GM23338 (cell line): ENCODE measurements around the gene LSM11. TPM values are rescaled to one million over a fixed set of nuclear protein-coding genes. Genes with fewer than 3 reads are reported as not detected.

Source experiments
- ATAC-seq: fragments of 200-7000 bp; cut with Tn5 transposase; 3 replicates; pipeline ENCODE4 v1.9.1; 2020
- DNase-seq: peaks from one replicate; pipeline ENCODE4 v3.0.0-alpha.2; 2015; ENCODE audit warnings: low spot score
- H2AFZ ChIP-seq: fragments of 200-600 bp; sonication (generic); 2 replicates; pipeline ENCODE4 v1.8.0; 2016; ENCODE audit warnings: antibody characterized with exemption, mild to moderate bottlenecking, moderate library complexity
- H3F3A ChIP-seq: fragments of 200-600 bp; sonication (generic); replicated peaks from 2 replicates; pipeline ENCODE4 v1.8.0; 2017; ENCODE audit warnings: antibody characterized with exemption, mixed run types, low read depth
- H3K27ac ChIP-seq: fragments of 200-600 bp; sonication (generic); 2 replicates; pipeline ENCODE4 v1.6.1; 2016; ENCODE audit warnings: low read depth
- H3K27me3 ChIP-seq: fragments of 200-600 bp; sonication (generic); 2 replicates; pipeline ENCODE4 v1.8.0; 2016; ENCODE audit warnings: mild to moderate bottlenecking, mixed run types, moderate library complexity; ENCODE audit not compliant: insufficient read depth
- H3K36me3 ChIP-seq: fragments of 200-600 bp; sonication (generic); 2 replicates; pipeline ENCODE4 v1.8.0; 2016; ENCODE audit warnings: mild to moderate bottlenecking; ENCODE audit not compliant: insufficient read depth
- H3K4me1 ChIP-seq: fragments of 200-600 bp; sonication (generic); 2 replicates; pipeline ENCODE4 v1.8.0; 2016; ENCODE audit warnings: mild to moderate bottlenecking, moderate library complexity; ENCODE audit not compliant: insufficient read depth
- H3K4me2 ChIP-seq: fragments of 200-600 bp; sonication (generic); 2 replicates; pipeline ENCODE4 v1.7.1; 2017; ENCODE audit warnings: mixed run types
- H3K4me3 ChIP-seq: fragments of 200-600 bp; sonication (generic); 2 replicates; pipeline ENCODE4 v1.6.1; 2016; ENCODE audit warnings: mixed run types
- H3K79me2 ChIP-seq: fragments of 200-600 bp; sonication (generic); replicated peaks from 2 replicates; pipeline ENCODE4 v1.8.0; 2017; ENCODE audit warnings: mild to moderate bottlenecking; ENCODE audit not compliant: insufficient read depth
- H3K9me2 ChIP-seq: fragments of 200-600 bp; sonication (generic); 2 replicates; pipeline ENCODE4 v1.8.0; 2017; ENCODE audit not compliant: insufficient read depth
- H4K20me1 ChIP-seq: fragments of 200-600 bp; sonication (generic); replicated peaks from 2 replicates; pipeline ENCODE4 v1.8.0; 2017; ENCODE audit warnings: mild to moderate bottlenecking; ENCODE audit not compliant: insufficient read depth
- H3K27ac Mint-ChIP-seq: 2 replicates; pipeline ENCODE4 v1.8.0; 2020; ENCODE audit warnings: inconsistent platforms, mild to moderate bottlenecking, moderate library complexity, mixed read lengths
- H3K27me3 Mint-ChIP-seq: 3 replicates; pipeline ENCODE4 v1.8.0; 2022; ENCODE audit warnings: low read depth, mild to moderate bottlenecking, moderate library complexity, mixed read lengths, inconsistent platforms; ENCODE audit not compliant: insufficient read depth, poor library complexity
- H3K36me3 Mint-ChIP-seq: 3 replicates; pipeline ENCODE4 v1.8.0; 2021; ENCODE audit warnings: low read depth, mild to moderate bottlenecking, inconsistent platforms, moderate library complexity, mixed read lengths
- H3K4me1 Mint-ChIP-seq: 3 replicates; pipeline ENCODE4 v1.8.0; 2020; ENCODE audit warnings: mild to moderate bottlenecking, inconsistent platforms, mixed read lengths
- H3K4me3 Mint-ChIP-seq: 3 replicates; pipeline ENCODE4 v1.8.0; 2021; ENCODE audit warnings: moderate library complexity, mild to moderate bottlenecking, inconsistent platforms, mixed read lengths
- H3K9me3 Mint-ChIP-seq: 3 replicates; pipeline ENCODE4 v1.8.0; 2020; ENCODE audit warnings: moderate library complexity, mild to moderate bottlenecking, inconsistent platforms, mixed read lengths
- CREB1 ChIP-seq: fragments of 250-450 bp; sonication (Bioruptor Pico); IDR thresholded peaks from 2 replicates; pipeline ENCODE4 v1.5.0; 2020; ENCODE audit warnings: low read depth, mild to moderate bottlenecking, moderate library complexity
- EZH2 ChIP-seq: fragments of 200-600 bp; sonication (generic); IDR thresholded peaks from one replicate; pipeline ENCODE4 v1.8.0; 2017; ENCODE audit warnings: antibody characterized with exemption, mild to moderate bottlenecking, low read depth; ENCODE audit not compliant: unreplicated experiment
- JUNB ChIP-seq: IDR thresholded peaks from one replicate; pipeline ENCODE4 v1.6.1; 2016; ENCODE audit warnings: antibody characterized with exemption; ENCODE audit not compliant: unreplicated experiment
- NANOG ChIP-seq: IDR thresholded peaks from 2 replicates; pipeline ENCODE4 v1.6.1; 2016; ENCODE audit warnings: antibody characterized with exemption, borderline replicate concordance
- ZNF114 ChIP-seq: fragments of 250-450 bp; sonication (Bioruptor Pico); IDR thresholded peaks from 2 replicates; pipeline ENCODE4 v1.5.0; 2020; ENCODE audit warnings: mild to moderate bottlenecking, moderate library complexity
- ZNF331 ChIP-seq: fragments of 250-450 bp; sonication (Bioruptor Pico); IDR thresholded peaks from 2 replicates; pipeline ENCODE4 v1.5.0; 2020; ENCODE audit warnings: low read depth, mild to moderate bottlenecking, moderate library complexity
- polyA plus RNA-seq: library from polyadenylated mRNA; unstranded; fragments of >200 nt; fragmentation: Nextera tagmentation; extraction: Ambion mirVana; gene quantifications from 2 replicates; pipeline ENCODE4 v1.2.1, GENCODE V29; 2016
- total RNA-seq: library from RNA; depleted of rRNA; stranded (reverse); fragments of >200 nt; shearing (Covaris generic); gene quantifications from 2 replicates; pipeline ENCODE4 v1.2.3, GENCODE V29; 2014
- TF ChIP-seq, protein P1 (sequence below): IDR thresholded peaks from 2 replicates; pipeline ENCODE4 v1.6.1; 2016; ENCODE audit warnings: antibody characterized with exemption
- TF ChIP-seq, protein P2 (sequence below), 2 experiments: fragments of 200-600 bp in 1 of 2; sonication (generic) in 1 of 2; conservative IDR thresholded peaks; 2 replicates each; pipeline versions ENCODE4 v1.5.1 to v1.6.1; 2016 to 2017; ENCODE audit warnings: antibody characterized with exemption in 2 of 2, low read depth in 2 of 2, mild to moderate bottlenecking in 2 of 2, moderate library complexity in 1 of 2

Gene LSM11
- total and polyA plus RNA-seq, 2 experiments from 2014 or later = 1.2 to 3.8 TPM

DNA sequence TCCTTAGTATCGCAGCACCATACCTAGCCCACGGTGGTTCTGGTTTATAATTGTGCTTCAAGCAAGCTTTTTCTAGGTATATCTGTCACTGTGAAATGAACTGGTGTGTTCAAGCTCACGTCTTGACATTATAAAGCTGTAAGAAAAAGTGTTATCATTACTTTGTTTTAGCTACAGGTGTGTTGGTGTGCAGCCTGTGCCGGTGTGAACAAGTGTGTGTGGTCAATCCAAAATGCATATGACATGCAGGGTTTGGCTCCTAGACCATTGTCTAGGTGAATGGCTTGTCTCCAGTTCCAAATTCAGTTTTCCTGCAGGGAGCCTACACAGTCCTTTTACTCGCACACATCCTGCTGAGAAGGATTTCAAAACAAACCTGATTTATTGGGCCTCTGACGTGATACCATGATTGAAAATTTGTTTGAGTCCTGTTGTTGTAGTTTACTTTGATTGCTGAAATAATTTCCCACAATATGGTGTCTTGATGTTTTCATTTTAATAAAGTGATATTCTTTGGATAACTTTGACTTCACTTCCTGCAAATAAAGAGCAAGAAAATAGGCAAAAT is 3.7 kb downstream of the LSM11 start (continued):
- TF ChIP-seq JUNB (no peak), NANOG (no peak), ZNF114 (no peak), EZH2 (no peak), ZNF331 (CRISPR knock-in tag) (no peak), CREB1 (CRISPR knock-in tag) (no peak)
- TF ChIP-seq, protein P1, sequence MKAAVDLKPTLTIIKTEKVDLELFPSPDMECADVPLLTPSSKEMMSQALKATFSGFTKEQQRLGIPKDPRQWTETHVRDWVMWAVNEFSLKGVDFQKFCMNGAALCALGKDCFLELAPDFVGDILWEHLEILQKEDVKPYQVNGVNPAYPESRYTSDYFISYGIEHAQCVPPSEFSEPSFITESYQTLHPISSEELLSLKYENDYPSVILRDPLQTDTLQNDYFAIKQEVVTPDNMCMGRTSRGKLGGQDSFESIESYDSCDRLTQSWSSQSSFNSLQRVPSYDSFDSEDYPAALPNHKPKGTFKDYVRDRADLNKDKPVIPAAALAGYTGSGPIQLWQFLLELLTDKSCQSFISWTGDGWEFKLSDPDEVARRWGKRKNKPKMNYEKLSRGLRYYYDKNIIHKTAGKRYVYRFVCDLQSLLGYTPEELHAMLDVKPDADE = no peak
- TF ChIP-seq, protein P2, sequence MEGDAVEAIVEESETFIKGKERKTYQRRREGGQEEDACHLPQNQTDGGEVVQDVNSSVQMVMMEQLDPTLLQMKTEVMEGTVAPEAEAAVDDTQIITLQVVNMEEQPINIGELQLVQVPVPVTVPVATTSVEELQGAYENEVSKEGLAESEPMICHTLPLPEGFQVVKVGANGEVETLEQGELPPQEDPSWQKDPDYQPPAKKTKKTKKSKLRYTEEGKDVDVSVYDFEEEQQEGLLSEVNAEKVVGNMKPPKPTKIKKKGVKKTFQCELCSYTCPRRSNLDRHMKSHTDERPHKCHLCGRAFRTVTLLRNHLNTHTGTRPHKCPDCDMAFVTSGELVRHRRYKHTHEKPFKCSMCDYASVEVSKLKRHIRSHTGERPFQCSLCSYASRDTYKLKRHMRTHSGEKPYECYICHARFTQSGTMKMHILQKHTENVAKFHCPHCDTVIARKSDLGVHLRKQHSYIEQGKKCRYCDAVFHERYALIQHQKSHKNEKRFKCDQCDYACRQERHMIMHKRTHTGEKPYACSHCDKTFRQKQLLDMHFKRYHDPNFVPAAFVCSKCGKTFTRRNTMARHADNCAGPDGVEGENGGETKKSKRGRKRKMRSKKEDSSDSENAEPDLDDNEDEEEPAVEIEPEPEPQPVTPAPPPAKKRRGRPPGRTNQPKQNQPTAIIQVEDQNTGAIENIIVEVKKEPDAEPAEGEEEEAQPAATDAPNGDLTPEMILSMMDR (conservative IDR thresholded peaks at IDR 0.05; ENCODE audit: low read depth in 2 of 2) = no peak

DNA sequence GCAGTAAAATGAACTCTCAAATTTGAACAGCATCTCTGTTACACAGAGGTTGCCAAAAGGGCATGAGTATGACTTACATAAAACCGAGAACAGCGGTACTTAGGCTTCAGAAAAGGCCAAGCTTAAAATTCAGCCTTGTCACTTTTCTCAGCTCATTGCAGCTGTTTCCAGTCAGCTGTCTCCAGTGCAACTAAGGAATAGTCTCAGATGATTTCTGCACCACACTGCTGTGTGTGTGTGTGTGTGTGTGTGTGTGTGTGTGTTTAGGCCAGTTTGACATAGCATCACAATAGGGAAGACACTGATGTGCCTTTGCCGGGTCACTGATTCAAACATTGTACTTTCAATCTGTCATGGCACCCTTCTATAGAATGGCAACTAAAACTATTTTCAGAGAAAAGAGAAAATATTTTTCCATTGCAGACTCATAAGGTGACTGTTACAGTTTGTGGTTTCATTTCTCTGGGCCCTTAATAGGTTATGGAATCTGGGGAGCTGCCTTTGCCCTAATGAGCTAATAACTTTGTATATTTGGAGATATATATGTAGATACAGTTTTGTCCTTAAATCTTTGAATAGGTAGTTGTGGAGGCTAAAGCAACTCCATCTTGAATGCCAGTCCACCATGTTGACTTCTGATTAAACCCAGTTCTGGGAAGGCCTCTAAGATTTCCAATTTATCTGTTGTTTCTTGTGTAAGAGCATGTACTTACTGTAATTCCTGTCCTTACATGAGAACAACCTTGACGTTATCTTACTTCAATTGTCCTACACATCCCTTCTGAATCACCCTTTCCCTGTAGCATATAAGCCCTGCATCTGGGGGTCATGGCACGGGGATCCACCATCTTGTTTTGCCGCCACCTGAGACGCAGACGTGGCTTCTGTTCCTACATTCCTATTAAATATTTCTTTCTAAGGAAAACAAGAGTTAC is 4.5 kb downstream of the LSM11 start:
- H3K27ac ChIP-seq = no peak overlapping the region
- no peak overlapping the region for H2AFZ ChIP-seq
- DNase-seq (no peak), ATAC-seq (no peak)
- Mint-ChIP-seq H3K27ac (peak overlapping the region; percentile 43; the same call in 1 of the 2 replicates), H3K4me1 (peaks cover 12% of the 10 kb centered on the region; the same call in 2 of the 3 replicates), H3K36me3 (no peaks in the 10 kb centered on the region; the same call in 2 of the 3 replicates), H3K27me3 (peaks cover 13% of the 10 kb centered on the region), H3K4me3 (no peak overlapping the region), H3K9me3 (no peaks in the 10 kb centered on the region; the same call in 2 of the 3 replicates)
- no peaks in the 10 kb centered on the region for H3K9me2 ChIP-seq
- no peaks in the 10 kb centered on the region for H4K20me1 ChIP-seq
- no peak overlapping the region for H3K4me3 ChIP-seq
- H3F3A ChIP-seq = no peaks in the 10 kb centered on the region
- TF ChIP-seq EZH2 = no peak
- H3K27me3 ChIP-seq = peaks cover 21% of the 10 kb centered on the region
- H3K4me1 ChIP-seq = peaks cover 3% of the 10 kb centered on the region; the same call in 1 of the 2 replicates
- no peaks in the 10 kb centered on the region for H3K36me3 ChIP-seq
- H3K4me2 ChIP-seq = no peak overlapping the region
- H3K79me2 ChIP-seq = no peaks in the 10 kb centered on the region
